Thyroid gland (tissue), 4 donors: ENCODE data around the gene C5AR2. TPM values are rescaled to one million over a fixed set of nuclear protein-coding genes. Genes with fewer than 3 reads are reported as not detected.

Experiments used
- DNase-seq, 2 donors: peaks; one replicate each; pipeline ENCODE4 v3.0.0-alpha.2; 2019
- H3K27ac ChIP-seq, 3 donors: fragments of 200-600 bp; sonication (generic); 1 replicate in 2 of 3; 2 replicates in 1 of 3; pipeline ENCODE4 v1.5.1; 2016 to 2019; ENCODE audit warnings: mild to moderate bottlenecking in 1 of 3, moderate library complexity in 1 of 3
- H3K27me3 ChIP-seq: fragments of 200-600 bp; sonication (generic); one replicate; pipeline ENCODE4 v1.5.1; 2019
- H3K36me3 ChIP-seq, 2 donors: fragments of 200-600 bp; sonication (generic); one replicate each; pipeline ENCODE4 v1.5.1; 2016 to 2019
- H3K4me1 ChIP-seq, 2 donors: fragments of 200-600 bp; sonication (generic); one replicate each; pipeline ENCODE4 v1.5.1; 2017 to 2019
- H3K4me3 ChIP-seq, 3 donors: fragments of 200-600 bp; sonication (generic); replicated peaks in 1 of 3; 1 replicate in 2 of 3; 2 replicates in 1 of 3; pipeline ENCODE4 v1.5.1; 2016; ENCODE audit warnings: mild to moderate bottlenecking in 1 of 3
- H3K9me3 ChIP-seq: fragments of 200-600 bp; sonication (generic); one replicate; pipeline ENCODE4 v1.5.1; 2017
- POLR2A ChIP-seq, 2 donors: fragments of 450-650 bp; IDR thresholded peaks; one replicate each; pipeline ENCODE4 v1.6.1; 2017; ENCODE audit warnings: antibody characterized with exemption in 2 of 2, mild to moderate bottlenecking in 2 of 2, moderate library complexity in 1 of 2
- WGBS, 2 donors: methylation state at CpG; one replicate each; pipeline ENCODE4 v1.1.5; 2017; 5-methylcytosine and 5-hydroxymethylcytosine counted together
- intact Hi-C: fragments of 100-400 bp; cut with DNase I; formaldehyde crosslinking; loops from one replicate; pipeline ENCODE4 v1.15.1; 2023
- total RNA-seq, 4 donors: library from RNA; depleted of rRNA; stranded (reverse); fragments of >200 nt; gene quantifications; one replicate each; pipeline ENCODE4 v1.2.3, GENCODE V29; 2016
- TF ChIP-seq, protein P1 (sequence below), 6 experiments: fragments of 200-600 bp in 3 of 6; fragments of 450-650 bp in 3 of 6; sonication (generic) in 3 of 6; IDR thresholded peaks; one replicate each; pipeline ENCODE4 v1.5.1; 2016 to 2019; ENCODE audit warnings: antibody characterized with exemption in 6 of 6, mild to moderate bottlenecking in 2 of 6, inconsistent platforms in 1 of 6, moderate library complexity in 1 of 6

C5AR2 gene
- total RNA-seq, 4 donors from 2014 or later = 0.11 to 3.8 (median 2.0) TPM

DNA sequence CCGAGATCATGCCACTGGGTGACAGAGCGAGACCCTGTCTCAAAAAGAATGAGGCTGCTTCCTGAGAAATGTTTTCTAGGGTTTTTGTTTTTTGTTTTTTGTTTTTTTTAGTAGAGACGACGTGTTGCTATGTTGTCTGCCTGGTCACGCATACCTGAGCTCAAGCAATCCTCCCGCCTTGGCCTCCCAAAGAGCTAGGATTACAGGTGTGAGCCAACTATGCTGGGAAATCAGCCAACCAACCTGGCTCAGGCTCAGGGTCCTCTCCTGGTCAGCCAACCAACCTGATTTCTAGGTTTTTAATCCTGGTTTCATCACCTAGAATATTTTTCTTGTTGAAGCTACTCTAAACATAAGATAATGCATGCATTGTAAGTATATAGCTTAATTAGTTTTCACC lies 24.9 kb downstream of the C5AR2 start:
- no peaks in the 10 kb centered on the region for H3K4me1 ChIP-seq
- intact Hi-C loops = no loop called here
- H3K4me3 ChIP-seq = no peak overlapping the region
- no peaks in the 10 kb centered on the region for H3K27me3 ChIP-seq
- 67 to 75% methylated on average over 6 of the region's 6 CpGs for WGBS, 2 donors
- peak; percentile 55 to 66 for DNase-seq
- TF ChIP-seq, protein P1, sequence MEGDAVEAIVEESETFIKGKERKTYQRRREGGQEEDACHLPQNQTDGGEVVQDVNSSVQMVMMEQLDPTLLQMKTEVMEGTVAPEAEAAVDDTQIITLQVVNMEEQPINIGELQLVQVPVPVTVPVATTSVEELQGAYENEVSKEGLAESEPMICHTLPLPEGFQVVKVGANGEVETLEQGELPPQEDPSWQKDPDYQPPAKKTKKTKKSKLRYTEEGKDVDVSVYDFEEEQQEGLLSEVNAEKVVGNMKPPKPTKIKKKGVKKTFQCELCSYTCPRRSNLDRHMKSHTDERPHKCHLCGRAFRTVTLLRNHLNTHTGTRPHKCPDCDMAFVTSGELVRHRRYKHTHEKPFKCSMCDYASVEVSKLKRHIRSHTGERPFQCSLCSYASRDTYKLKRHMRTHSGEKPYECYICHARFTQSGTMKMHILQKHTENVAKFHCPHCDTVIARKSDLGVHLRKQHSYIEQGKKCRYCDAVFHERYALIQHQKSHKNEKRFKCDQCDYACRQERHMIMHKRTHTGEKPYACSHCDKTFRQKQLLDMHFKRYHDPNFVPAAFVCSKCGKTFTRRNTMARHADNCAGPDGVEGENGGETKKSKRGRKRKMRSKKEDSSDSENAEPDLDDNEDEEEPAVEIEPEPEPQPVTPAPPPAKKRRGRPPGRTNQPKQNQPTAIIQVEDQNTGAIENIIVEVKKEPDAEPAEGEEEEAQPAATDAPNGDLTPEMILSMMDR (IDR thresholded peaks at IDR 0.05) = no peak
- no peak for TF ChIP-seq POLR2A (IDR thresholded peaks at IDR 0.05)
- H3K27ac ChIP-seq = peak overlapping the region in 1 of 3 donors; percentile 43
- H3K9me3 ChIP-seq = no peaks in the 10 kb centered on the region
- H3K36me3 ChIP-seq = peaks cover 60 to 83% of the 10 kb centered on the region in 2 donors

DNA sequence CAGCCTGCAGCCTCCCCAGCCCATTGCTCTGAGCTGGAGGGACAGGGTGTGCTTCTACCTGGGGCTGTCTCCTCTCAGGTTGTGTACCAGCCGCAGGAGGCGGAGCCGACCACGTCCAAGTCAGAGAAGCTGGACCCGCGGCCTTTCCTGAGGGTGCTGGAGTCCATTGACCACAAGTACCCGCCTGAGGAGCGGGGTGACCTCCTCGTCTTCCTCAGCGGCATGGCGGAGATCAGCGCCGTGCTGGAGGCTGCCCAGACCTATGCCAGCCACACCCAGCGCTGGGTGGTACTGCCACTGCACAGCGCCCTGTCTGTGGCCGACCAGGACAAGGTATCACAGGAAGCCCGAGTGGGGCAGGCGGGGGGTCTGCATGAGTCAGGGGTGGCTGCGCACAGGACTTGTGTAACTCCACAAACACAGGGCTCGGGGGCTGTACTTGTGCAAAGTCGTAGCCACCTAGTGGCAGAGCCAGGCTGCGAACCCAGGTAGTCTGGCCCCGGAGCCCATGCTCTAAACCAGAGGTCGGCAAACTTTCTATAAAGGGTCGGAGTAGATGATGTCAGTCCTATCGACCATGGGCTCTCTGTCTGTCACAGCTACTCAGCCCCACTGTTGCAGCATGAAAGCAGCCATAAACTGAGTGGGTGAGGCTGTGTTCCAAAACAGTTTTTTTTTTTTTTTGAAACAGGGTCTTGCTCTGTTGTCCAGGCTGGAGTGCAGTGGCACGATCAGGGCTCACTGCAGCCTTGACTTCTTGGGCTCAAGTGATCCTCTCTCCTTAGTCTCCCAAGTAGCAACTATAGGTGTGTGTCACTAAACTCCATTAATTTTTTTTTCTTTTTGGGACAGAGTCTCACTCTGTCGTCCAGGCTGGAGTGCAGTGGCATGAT lies 26.1 kb downstream of the C5AR2 start:
- peaks cover 69 to 89% of the 10 kb centered on the region in 2 donors for H3K36me3 ChIP-seq
- intact Hi-C loops = no loop called here

DNA sequence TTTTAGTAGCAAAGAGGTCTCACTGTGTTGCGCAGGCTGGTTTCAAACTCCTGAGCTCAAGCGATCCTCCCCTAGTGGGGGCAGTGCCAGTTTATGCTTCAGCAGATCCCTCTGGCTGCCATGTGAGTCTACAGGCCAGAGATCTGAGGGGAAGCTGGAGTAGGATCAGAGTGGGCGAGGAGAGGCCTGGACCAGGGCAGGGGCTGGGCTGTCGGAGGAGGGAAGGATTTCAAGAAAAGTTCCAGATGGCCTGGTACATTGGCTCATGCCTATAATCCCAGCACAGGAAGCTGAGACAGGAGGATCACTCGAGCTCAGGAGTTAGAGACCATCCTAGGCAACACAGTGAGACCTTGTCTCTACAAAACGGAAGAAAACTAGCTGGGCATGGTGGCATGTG lies 27.0 kb downstream of the C5AR2 start:
- Histone ChIP-seq H3K4me1 (no peaks in the 10 kb centered on the region), H3K9me3 (no peaks in the 10 kb centered on the region), H3K4me3 (no peak overlapping the region), H3K27ac (no peak overlapping the region), H3K27me3 (no peaks in the 10 kb centered on the region), H3K36me3 (peaks cover 76 to 89% of the 10 kb centered on the region in 2 donors)
- intact Hi-C loops = no loop called here
- DNase-seq = no peak
- WGBS, 2 donors = 96 to 98% methylated on average over 6 of the region's 6 CpGs
- no peak for TF ChIP-seq POLR2A (IDR thresholded peaks at IDR 0.05)
- TF ChIP-seq, protein P1 (IDR thresholded peaks at IDR 0.05) = no peak

More for the DNA sequence above, 26.1 kb downstream of the C5AR2 start:
- Histone ChIP-seq H3K4me3 (no peak overlapping the region), H3K27ac (no peak overlapping the region), H3K27me3 (no peaks in the 10 kb centered on the region), H3K9me3 (no peaks in the 10 kb centered on the region), H3K4me1 (no peaks in the 10 kb centered on the region)
- no peak for DNase-seq
- WGBS, 2 donors = 95 to 100% methylated on average over 14 to 15 of the region's 28 CpGs
- TF ChIP-seq POLR2A (IDR thresholded peaks at IDR 0.05) = no peak
- TF ChIP-seq, protein P1 (IDR thresholded peaks at IDR 0.05) = no peak

DNA sequence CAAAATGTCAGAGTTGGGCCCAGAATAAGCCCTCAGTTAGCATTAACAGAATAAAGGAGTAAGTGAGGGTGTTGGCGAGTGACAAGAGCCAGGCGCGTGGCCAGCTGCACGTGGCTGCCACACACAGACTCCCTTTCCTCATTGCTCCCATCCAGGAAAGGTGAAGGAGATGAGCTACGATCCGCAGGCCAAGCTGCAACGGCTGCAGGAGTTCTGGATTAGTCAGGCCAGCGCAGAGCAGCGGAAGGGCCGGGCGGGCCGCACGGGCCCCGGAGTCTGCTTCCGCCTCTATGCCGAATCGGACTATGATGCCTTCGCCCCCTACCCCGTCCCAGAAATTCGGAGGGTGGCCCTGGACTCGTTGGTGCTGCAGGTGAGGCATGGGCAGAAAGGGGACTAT lies 30.3 kb downstream of the C5AR2 start:
- H3K27ac ChIP-seq = no peak overlapping the region
- no peaks in the 10 kb centered on the region for H3K27me3 ChIP-seq
- H3K36me3 ChIP-seq = peaks cover 66 to 76% of the 10 kb centered on the region in 2 donors
- no peaks in the 10 kb centered on the region for H3K4me1 ChIP-seq
- intact Hi-C loops = no loop called here
- WGBS, 2 donors = 94 to 96% methylated on average over 21 of the region's 21 CpGs
- no peak for DNase-seq
- H3K4me3 ChIP-seq = no peak overlapping the region
- H3K9me3 ChIP-seq = no peaks in the 10 kb centered on the region
- TF ChIP-seq, protein P1 (IDR thresholded peaks at IDR 0.05) = no peak
- no peak for TF ChIP-seq POLR2A (IDR thresholded peaks at IDR 0.05)
